Subcutaneous adipose tissue (tissue), 4 donors: Measurements from ENCODE around the gene EPC1. TPM values are rescaled to one million over a fixed set of nuclear protein-coding genes. Genes with fewer than 3 reads are reported as not detected.

Experiments
- total RNA-seq, 4 donors: library from RNA; depleted of rRNA; stranded (reverse); fragments of >200 nt; gene quantifications; one replicate each; pipeline ENCODE4 v1.1.0, GENCODE V29; 2016
- TF ChIP-seq, protein P1 (sequence below): fragments of 450-650 bp; IDR thresholded peaks from one replicate; pipeline ENCODE4 v1.5.1; 2016; ENCODE audit warnings: low read depth, mild to moderate bottlenecking, control low read depth, antibody characterized with exemption, moderate library complexity

The EPC1 gene
- total RNA-seq, 4 donors from 2014 or later, result 35.2 to 49.9 (median 41.6) TPM

DNA sequence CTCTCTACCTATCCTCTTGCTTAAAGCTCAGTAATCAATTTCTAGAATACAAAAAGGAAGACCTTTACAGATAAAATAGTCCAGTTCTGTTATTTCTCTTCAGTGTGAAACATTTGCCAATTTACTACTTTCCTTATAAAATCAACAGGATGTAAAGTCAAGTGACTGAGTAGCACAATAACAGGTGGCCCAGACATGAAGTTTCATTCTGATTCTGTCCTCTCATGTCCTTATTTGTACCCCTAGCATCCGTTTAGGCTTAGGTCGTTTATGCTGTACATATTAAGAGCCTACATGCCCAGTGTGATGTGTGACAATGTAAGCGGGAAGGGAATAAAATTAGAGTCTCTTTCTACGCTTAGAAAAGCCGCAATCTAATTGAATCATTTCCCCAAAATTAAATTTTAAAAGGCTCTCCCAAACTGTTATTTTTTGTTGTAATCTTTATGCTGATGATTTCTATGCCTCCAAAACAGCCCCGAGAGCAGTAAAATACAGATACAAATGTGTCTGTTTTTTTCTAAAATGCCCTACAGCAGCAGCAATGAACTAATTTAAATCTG lies 29.1 kb downstream of the EPC1 start:
- TF ChIP-seq, protein P1, sequence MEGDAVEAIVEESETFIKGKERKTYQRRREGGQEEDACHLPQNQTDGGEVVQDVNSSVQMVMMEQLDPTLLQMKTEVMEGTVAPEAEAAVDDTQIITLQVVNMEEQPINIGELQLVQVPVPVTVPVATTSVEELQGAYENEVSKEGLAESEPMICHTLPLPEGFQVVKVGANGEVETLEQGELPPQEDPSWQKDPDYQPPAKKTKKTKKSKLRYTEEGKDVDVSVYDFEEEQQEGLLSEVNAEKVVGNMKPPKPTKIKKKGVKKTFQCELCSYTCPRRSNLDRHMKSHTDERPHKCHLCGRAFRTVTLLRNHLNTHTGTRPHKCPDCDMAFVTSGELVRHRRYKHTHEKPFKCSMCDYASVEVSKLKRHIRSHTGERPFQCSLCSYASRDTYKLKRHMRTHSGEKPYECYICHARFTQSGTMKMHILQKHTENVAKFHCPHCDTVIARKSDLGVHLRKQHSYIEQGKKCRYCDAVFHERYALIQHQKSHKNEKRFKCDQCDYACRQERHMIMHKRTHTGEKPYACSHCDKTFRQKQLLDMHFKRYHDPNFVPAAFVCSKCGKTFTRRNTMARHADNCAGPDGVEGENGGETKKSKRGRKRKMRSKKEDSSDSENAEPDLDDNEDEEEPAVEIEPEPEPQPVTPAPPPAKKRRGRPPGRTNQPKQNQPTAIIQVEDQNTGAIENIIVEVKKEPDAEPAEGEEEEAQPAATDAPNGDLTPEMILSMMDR, result no peak

DNA sequence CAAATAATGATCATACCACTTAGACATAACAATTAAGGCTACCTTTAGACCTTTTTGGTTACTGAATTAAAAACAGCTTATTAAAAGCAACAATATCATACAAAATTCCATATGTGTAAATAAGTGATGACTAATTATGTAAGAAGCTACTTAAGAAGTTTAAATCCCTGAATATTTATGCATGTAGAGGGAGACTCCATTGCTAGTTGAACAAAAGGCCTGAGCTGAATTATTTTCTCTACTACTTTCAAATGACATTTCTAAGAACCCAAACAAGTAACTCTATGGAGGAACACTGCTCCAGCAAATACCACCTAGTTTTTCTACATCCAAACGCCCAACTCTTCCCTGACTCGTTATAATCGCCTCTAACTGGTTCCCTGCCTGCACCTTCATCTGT lies 31.5 kb downstream of the EPC1 start:
- TF ChIP-seq, protein P1, result no peak

DNA sequence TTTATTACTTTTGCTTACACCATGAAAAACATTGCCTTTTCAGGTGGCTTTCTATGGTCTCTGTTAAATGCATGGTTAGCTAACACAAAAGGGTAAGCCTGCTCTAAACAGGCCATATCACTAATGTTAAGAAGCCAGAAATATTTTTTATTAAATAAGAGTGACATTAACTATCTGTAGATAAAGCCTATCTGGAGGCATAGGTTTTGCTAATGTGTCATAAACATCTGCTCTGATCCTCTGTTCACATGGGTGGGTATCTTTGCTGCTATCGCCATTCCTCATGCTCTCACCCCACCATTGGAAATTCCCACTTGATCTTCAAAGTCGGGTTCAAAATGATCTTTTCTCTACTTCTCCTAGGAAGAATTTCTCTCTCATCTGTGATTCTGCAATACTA lies 32.4 kb downstream of the EPC1 start:
- TF ChIP-seq, protein P1, result no peak

DNA sequence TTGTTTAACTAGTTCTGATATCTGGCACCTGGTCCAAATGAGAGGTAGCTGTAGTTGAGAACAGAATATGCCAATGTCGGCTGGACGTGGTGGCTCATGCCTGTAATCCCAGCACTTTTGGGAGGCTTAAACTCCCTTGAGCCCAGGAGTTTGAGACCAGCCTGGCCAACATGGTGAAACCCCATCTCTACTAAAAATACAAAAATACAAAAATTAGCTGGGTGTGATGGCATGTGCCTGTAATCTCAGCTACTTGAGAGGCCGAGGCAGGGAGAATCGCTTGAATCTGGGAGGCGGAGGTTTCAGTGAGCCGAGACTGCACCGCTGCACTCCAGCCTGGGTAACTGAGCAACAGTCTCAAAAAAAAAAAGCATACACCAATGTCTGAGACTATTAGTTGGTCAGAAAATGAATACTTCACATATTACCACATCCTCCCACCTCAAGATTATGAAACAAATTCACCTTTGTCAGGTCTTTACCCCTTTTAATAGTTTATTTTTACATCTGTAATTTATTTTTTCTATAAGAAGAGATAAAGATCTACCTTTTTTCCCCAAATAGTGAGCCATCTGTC lies 38.8 kb downstream of the EPC1 start:
- TF ChIP-seq, protein P1, result no peak

DNA sequence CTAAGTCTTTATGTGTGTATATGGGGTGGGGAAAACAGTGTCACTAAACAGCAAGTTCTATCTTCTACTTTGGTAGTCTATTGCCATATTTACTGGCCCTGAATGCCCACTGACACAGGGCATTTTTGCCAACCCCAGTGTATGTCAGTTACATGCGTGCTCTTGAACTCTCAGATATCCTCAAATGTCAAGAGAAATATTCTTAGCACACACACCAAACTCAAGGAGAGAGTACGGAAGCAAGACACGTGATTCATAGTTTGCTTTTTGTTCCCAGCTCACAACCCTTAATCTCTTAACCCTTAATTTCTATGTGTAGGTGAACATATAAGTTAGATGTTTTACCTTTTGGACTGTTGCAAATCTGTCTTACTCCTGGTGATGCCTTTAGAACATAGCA lies 39.3 kb downstream of the EPC1 start:
- TF ChIP-seq, protein P1, result no peak

DNA sequence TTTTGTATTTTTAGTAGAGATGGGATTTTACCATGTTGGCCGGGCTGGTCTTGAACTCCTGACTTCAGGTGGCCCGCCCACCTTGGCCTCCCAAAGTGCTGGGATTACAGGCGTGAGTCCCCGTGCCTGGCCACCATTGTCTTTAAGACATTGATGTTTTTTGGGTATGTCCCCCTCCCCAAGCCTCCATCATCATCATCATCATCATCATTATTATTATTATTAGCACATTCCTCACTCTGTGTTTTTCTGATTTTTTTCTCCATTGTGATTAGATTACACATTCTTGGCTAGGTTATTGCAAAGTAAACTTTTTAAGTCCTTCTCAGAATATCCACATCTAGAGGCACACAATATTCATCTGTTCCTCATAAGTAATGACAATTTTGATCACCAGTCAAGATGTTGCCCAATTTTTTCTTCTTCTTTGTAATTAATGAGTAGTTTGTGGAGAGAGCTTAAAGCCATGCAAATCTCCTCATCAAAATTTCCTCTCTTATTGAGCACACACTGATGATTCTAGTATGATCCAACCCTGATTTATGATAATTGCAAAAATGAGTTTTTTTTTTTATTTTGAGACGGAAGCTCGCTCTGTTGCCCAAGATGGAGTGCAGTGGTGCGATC lies 47.5 kb downstream of the EPC1 start:
- TF ChIP-seq, protein P1, result no peak

DNA sequence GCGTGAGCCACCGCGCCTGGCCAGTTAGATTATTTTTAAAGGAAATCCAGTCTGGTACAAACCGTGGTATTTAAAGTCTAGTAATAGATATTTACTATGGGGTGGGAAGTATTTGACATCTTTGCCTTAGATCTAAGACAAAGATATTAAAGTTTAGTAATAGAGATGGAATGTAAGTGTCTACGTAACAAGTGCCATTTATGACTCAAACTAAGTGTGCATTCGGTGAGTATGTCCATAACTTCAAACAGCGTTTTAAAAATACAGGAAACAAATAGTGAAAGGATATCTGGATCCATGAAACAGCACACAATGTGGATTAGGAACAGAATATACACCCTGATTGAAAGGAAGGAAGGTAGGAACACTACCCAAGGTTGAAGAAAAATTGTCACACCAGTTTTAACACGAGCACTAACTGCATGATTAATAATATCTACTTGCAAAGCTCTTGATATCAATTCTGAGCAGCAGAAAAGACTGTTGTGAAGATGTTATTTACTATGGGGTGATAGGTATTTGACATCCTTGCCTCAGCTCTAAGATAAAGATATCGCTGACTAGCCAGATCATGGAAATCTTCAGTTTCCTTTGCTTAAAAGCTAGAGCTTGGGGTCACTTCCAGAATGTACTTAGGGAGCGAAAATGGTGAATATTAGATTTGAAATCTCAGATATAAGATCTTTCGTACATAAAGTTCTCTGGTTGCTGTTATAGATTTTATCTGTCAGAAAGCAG lies 48.7 kb downstream of the EPC1 start:
- TF ChIP-seq, protein P1, result no peak
